SU-DHL-6 (cell line): ENCODE data around the gene CELF5.

Source experiments
- H2AFZ ChIP-seq: fragments of 200-600 bp; sonication (generic); 2 replicates; pipeline ENCODE4 v1.6.1; 2014; ENCODE audit warnings: low read depth, mild to moderate bottlenecking, moderate library complexity, mixed read lengths, antibody characterized with exemption, low read length; ENCODE audit not compliant: severe bottlenecking
- H3F3A ChIP-seq: fragments of 200-600 bp; shearing (Covaris generic); 2 replicates; pipeline ENCODE4 v1.6.0; 2016; ENCODE audit warnings: antibody characterized with exemption, mild to moderate bottlenecking; ENCODE audit not compliant: insufficient read depth
- H3K27ac ChIP-seq: fragments of 200-600 bp; sonication (generic); 2 replicates; pipeline ENCODE4 v1.5.1; 2016; ENCODE audit warnings: low read depth, mild to moderate bottlenecking, low read length, moderate library complexity, mixed read lengths
- H3K27me3 ChIP-seq: fragments of 200-600 bp; sonication (generic), shearing (Covaris generic); 2 replicates; pipeline ENCODE4 v1.6.0; 2014; ENCODE audit warnings: mild to moderate bottlenecking, low read length
- H3K36me3 ChIP-seq: fragments of 200-600 bp; sonication (generic); 2 replicates; pipeline ENCODE4 v1.6.1; 2014; ENCODE audit warnings: mild to moderate bottlenecking, low read length, mixed read lengths
- H3K4me2 ChIP-seq: fragments of 300-600, 200-600 bp; shearing (Covaris generic), sonication (generic); 2 replicates; pipeline ENCODE4 v1.6.0; 2014; ENCODE audit warnings: low read length, low read depth, mild to moderate bottlenecking; ENCODE audit not compliant: poor library complexity, severe bottlenecking
- H3K4me3 ChIP-seq: fragments of 200-600 bp; sonication (generic); 2 replicates; pipeline ENCODE4 v1.5.1; 2014; ENCODE audit warnings: antibody characterized with exemption, low read length, mild to moderate bottlenecking, mixed read lengths; ENCODE audit not compliant: insufficient read depth, poor library complexity, severe bottlenecking
- H3K79me2 ChIP-seq: fragments of 200-600 bp; sonication (generic); 2 replicates; pipeline ENCODE4 v1.6.1; 2014; ENCODE audit warnings: mild to moderate bottlenecking, low read length, moderate library complexity; ENCODE audit not compliant: insufficient read depth
- H3K9ac ChIP-seq: fragments of 200-600 bp; sonication (generic); 2 replicates; pipeline ENCODE4 v1.7.0; 2014; ENCODE audit warnings: mild to moderate bottlenecking, low read length
- H3K9me2 ChIP-seq: fragments of 200-600 bp; sonication (generic); replicated peaks from 2 replicates; pipeline ENCODE4 v1.6.1; 2014; ENCODE audit warnings: low read length; ENCODE audit not compliant: insufficient read depth
- H3K9me3 ChIP-seq: fragments of 200-600 bp; sonication (generic); 2 replicates; pipeline ENCODE4 v1.6.1; 2014; ENCODE audit warnings: low read length, mixed read lengths; ENCODE audit not compliant: insufficient read depth
- H4K20me1 ChIP-seq: fragments of 200-600 bp; sonication (generic); 2 replicates; pipeline ENCODE4 v1.6.1; 2014; ENCODE audit warnings: low read depth, mild to moderate bottlenecking, antibody characterized with exemption, low read length, moderate library complexity, mixed read lengths
- EZH2phosphoT487 ChIP-seq: fragments of 200-600 bp; sonication (generic), shearing (Covaris generic); conservative IDR thresholded peaks from 2 replicates; pipeline ENCODE4 v1.6.1; 2018; ENCODE audit warnings: mild to moderate bottlenecking, antibody characterized with exemption, low read length, moderate library complexity, mixed read lengths
- TF ChIP-seq, protein P1 (sequence below): fragments of 200-600 bp; sonication (generic); IDR thresholded peaks from one replicate; pipeline ENCODE4 v1.5.1; 2017; ENCODE audit warnings: antibody characterized with exemption, mild to moderate bottlenecking, low read length, moderate library complexity; ENCODE audit not compliant: insufficient read depth, poor library complexity, severe bottlenecking

CELF5 gene

GRCh38 chr19:3315676-3315973 is 91.2 kb downstream of the CELF5 start:
- no peak for TF ChIP-seq EZH2phosphoT487
- Histone ChIP-seq H3K27me3 (no peaks in the 10 kb centered on the region), H4K20me1 (no peaks in the 10 kb centered on the region), H3K9me2 (no peaks in the 10 kb centered on the region), H3K9ac (no peak overlapping the region), H3K4me2 (no peak overlapping the region), H3K79me2 (no peaks in the 10 kb centered on the region), H2AFZ (no peak overlapping the region), H3K27ac (no peak overlapping the region), H3K36me3 (no peaks in the 10 kb centered on the region), H3K4me3 (no peak overlapping the region), H3K9me3 (no peaks in the 10 kb centered on the region), H3F3A (no peaks in the 10 kb centered on the region)

DNA sequence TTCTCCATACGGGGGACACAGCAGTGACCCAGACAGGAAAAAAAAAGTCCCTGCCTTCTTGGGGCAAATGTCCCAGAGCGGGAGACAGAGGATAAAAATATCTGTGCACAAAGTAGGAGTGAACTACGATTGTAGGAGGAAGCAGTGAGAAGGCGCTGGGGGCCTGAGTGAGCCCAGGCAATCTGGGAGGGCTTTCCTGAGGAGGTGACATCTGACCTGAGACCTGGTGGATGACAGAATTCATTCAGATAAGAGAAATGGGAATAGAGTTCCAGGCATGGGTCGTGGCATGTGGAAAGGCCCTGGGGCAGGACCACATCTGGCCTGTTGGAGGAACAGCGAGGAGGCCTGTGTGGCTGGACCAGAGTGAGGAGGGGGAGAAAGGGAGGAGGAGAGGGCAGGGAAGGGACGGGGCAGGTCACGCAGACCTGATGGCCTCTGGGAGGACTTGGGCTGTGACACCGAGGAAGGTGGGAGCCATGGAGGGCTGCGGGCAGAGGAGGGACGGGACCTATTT is 91.7 kb downstream of the CELF5 start:
- TF ChIP-seq, protein P1, sequence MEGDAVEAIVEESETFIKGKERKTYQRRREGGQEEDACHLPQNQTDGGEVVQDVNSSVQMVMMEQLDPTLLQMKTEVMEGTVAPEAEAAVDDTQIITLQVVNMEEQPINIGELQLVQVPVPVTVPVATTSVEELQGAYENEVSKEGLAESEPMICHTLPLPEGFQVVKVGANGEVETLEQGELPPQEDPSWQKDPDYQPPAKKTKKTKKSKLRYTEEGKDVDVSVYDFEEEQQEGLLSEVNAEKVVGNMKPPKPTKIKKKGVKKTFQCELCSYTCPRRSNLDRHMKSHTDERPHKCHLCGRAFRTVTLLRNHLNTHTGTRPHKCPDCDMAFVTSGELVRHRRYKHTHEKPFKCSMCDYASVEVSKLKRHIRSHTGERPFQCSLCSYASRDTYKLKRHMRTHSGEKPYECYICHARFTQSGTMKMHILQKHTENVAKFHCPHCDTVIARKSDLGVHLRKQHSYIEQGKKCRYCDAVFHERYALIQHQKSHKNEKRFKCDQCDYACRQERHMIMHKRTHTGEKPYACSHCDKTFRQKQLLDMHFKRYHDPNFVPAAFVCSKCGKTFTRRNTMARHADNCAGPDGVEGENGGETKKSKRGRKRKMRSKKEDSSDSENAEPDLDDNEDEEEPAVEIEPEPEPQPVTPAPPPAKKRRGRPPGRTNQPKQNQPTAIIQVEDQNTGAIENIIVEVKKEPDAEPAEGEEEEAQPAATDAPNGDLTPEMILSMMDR: no peak
- TF ChIP-seq EZH2phosphoT487: no peak
- no peaks in the 10 kb centered on the region for H3K79me2 ChIP-seq
- H4K20me1 ChIP-seq: no peaks in the 10 kb centered on the region
- no peak overlapping the region for H3K9ac ChIP-seq
- H3K9me2 ChIP-seq: no peaks in the 10 kb centered on the region
- H3K27me3 ChIP-seq: no peaks in the 10 kb centered on the region
- no peaks in the 10 kb centered on the region for H3K9me3 ChIP-seq
- no peaks in the 10 kb centered on the region for H3F3A ChIP-seq
- no peaks in the 10 kb centered on the region for H3K36me3 ChIP-seq
- no peak overlapping the region for H2AFZ ChIP-seq
- H3K4me3 ChIP-seq: no peak overlapping the region
- H3K4me2 ChIP-seq: no peak overlapping the region
- no peak overlapping the region for H3K27ac ChIP-seq

DNA sequence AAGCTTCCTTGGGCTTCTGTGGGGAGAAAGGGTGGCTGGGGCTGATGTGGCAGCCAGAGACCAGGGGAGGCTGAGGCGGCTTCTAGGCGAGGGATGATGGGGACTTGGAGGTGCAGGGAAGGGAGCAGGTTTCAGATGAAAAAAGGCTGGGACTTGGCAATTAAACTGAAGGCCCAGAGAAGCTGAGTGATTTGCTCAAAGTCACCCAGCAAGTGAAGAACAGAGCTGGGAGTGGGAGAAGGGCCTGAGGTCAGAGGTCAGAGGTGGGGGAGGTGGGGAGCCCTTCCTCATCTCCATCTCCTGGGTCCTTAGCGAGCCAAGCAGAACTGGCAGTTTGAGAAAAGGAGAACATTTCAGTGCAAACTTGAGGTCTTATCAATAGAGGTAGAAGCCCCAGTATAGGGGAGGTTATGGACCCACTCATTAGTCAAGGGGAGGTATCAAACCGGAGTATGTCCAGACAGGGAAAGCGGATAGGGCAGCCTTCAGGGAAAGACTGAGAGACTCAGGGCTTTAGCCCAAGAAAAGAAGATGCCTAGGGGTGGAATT is 92.3 kb downstream of the CELF5 start:
- H2AFZ ChIP-seq: no peak overlapping the region
- H3K4me3 ChIP-seq: no peak overlapping the region
- no peaks in the 10 kb centered on the region for H3K9me2 ChIP-seq
- no peak overlapping the region for H3K27ac ChIP-seq
- H4K20me1 ChIP-seq: no peaks in the 10 kb centered on the region
- no peaks in the 10 kb centered on the region for H3K27me3 ChIP-seq
- H3K4me2 ChIP-seq: no peak overlapping the region
- TF ChIP-seq, protein P1: no peak
- TF ChIP-seq EZH2phosphoT487: no peak
- no peaks in the 10 kb centered on the region for H3F3A ChIP-seq
- H3K79me2 ChIP-seq: no peaks in the 10 kb centered on the region
- H3K9ac ChIP-seq: no peak overlapping the region
- no peaks in the 10 kb centered on the region for H3K36me3 ChIP-seq
- no peaks in the 10 kb centered on the region for H3K9me3 ChIP-seq

GRCh38 chr19:3319643-3320353 is 95.3 kb downstream of the CELF5 start:
- H3K36me3 ChIP-seq: no peaks in the 10 kb centered on the region
- H3K79me2 ChIP-seq: no peaks in the 10 kb centered on the region
- no peak overlapping the region for H2AFZ ChIP-seq
- H3K4me3 ChIP-seq: no peak overlapping the region
- H3K9me3 ChIP-seq: no peaks in the 10 kb centered on the region
- no peaks in the 10 kb centered on the region for H3K9me2 ChIP-seq
- H3K27ac ChIP-seq: no peak overlapping the region
- H4K20me1 ChIP-seq: no peaks in the 10 kb centered on the region
- no peak for TF ChIP-seq EZH2phosphoT487
- TF ChIP-seq, protein P1: no peak
- no peak overlapping the region for H3K4me2 ChIP-seq
- H3K9ac ChIP-seq: no peak overlapping the region
- H3F3A ChIP-seq: no peaks in the 10 kb centered on the region
- H3K27me3 ChIP-seq: no peaks in the 10 kb centered on the region
